Measurements from ENCODE around the gene MAP1LC3B.

MAP1LC3B gene

GRCh38 chr16:87435372-87436224, 43.5 kb downstream of the MAP1LC3B start:
- DNase-seq, result no peak

GRCh38 chr16:87436225-87437172, 44.4 kb downstream of the MAP1LC3B start:
- DNase-seq, result peak; percentile 11

- DNase-seq, result no peak
Observed at GRCh38 chr16:87437327-87437726, 45.2 kb downstream of the MAP1LC3B start.

- DNase-seq, result no peak
Observed at GRCh38 chr16:87437911-87438610, 45.9 kb downstream of the MAP1LC3B start.

GRCh38 chr16:87438611-87438985, 46.5 kb downstream of the MAP1LC3B start:
- DNase-seq, result no peak

- DNase-seq, result no peak
Observed at GRCh38 chr16:87439926-87440325, 47.8 kb downstream of the MAP1LC3B start.

GRCh38 chr16:87441886-87442580, 49.9 kb downstream of the MAP1LC3B start:
- DNase-seq, result no peak

- DNase-seq, result no peak
Observed at GRCh38 chr16:87442581-87442966, 50.4 kb downstream of the MAP1LC3B start.

- DNase-seq, result no peak
Observed at GRCh38 chr16:87443016-87443415, 50.9 kb downstream of the MAP1LC3B start.

- no peak for DNase-seq
Observed at GRCh38 chr16:87443964-87444363, 51.8 kb downstream of the MAP1LC3B start.

- DNase-seq, result no peak
Observed at GRCh38 chr16:87445486-87445885, 53.4 kb downstream of the MAP1LC3B start.

- no peak for DNase-seq
Observed at GRCh38 chr16:87446479-87446878, 54.3 kb downstream of the MAP1LC3B start.

- DNase-seq, result no peak
Observed at GRCh38 chr16:87447323-87447722, 55.2 kb downstream of the MAP1LC3B start.

GRCh38 chr16:87448866-87449265, 56.7 kb downstream of the MAP1LC3B start:
- no peak for DNase-seq

- no peak for DNase-seq
Observed at GRCh38 chr16:87451563-87452210, 59.6 kb downstream of the MAP1LC3B start.

- DNase-seq, result no peak
Observed at GRCh38 chr16:87453326-87453725, 61.2 kb downstream of the MAP1LC3B start.
